Caki2 (cell line): ENCODE results near the gene TSC2. TPM values are rescaled to one million over a fixed set of nuclear protein-coding genes. Genes with fewer than 3 reads are reported as not detected.
"Not testable (repeated sequence)": the region's sequence is repeated elsewhere in the genome, so short reads cannot be mapped to it uniquely, and the experiment has no call there.

Source experiments
- DNase-seq: peaks from one replicate; pipeline ENCODE4 v3.0.0-alpha.2; 2015; ENCODE audit warnings: low read depth
- in situ Hi-C: cut with HindIII; loops from 2 replicates; pipeline ENCODE4 v1.10.0; 2016; ENCODE audit warnings: low sequenced_read_pairs, low pct_unique_long_range_greater_than_20kb, mixed read lengths
- total RNA-seq: library from RNA; depleted of rRNA; stranded (reverse); fragments of >200 nt; shearing (Covaris generic); gene quantifications from 2 replicates; pipeline ENCODE4 v1.2.3, GENCODE V29; 2014; ENCODE audit warnings: low replicate concordance

TSC2 gene
- total RNA-seq, 1 experiment from 2014 or later = 31.5 TPM

DNA sequence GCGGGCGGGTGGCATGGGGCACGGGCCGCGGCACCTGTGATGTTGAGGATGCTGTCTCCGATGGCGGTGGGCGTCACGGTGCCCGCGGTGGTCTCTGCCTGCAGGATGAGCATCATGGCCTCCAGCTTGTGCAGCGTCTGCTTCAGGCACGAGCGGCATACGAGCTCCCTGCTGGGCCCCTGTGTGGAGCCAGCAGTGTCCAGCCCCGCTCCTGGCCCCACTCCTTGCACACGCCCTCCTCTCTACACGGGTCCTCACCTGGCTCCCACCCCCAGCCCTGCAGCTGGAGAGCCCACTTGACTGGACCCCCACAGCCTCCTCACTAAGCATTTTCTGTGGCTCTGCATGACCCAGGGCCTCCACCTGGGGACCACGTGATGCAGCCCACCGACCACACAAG, 56.7 kb downstream of the TSC2 start:
- in situ Hi-C loops, DNase-seq: not testable (repeated sequence)

DNA sequence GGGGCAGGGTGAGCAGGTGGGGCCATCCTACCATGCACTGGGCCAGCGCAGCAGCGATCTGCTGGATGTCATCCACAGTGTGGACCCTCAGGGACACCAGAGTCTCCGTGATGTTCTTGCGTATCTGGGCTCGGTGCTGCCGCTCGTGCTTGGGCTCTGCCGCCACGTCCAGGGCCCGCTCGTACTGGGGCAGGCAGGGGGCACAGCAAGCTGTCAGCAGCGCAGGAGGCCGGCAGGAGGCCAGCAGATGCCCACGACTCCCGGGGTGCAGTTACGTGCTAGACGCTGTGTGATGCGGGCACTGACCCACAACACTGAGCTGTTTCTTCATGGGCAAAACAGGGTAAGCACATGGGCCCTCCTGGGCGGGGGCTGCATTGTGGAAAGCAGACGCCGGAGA, 57.5 kb downstream of the TSC2 start:
- not testable (repeated sequence) for DNase-seq

DNA sequence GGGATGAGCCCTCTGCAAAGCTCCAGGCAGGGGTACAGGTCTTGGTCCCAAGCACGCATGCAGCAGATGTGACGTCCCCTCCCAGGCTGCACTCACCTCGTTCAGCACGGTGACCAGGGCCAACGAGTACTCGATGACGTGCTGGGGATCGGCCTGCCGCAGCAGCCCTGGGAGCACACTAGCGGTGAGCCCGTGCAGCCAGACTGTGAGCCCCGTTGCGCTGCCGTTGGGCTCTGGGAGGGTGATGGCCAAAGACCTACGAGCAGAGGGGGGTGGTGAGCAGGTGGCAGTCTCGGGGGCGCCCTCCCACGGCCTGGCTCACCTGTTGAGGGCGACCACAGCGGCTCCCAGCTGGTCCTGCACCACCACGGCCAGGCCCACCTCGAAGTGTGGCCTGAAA, 58.0 kb downstream of the TSC2 start:
- DNase-seq, in situ Hi-C loops: not testable (repeated sequence)

More for the DNA sequence above, 57.5 kb downstream of the TSC2 start:
- in situ Hi-C loops = not testable (repeated sequence)

DNA sequence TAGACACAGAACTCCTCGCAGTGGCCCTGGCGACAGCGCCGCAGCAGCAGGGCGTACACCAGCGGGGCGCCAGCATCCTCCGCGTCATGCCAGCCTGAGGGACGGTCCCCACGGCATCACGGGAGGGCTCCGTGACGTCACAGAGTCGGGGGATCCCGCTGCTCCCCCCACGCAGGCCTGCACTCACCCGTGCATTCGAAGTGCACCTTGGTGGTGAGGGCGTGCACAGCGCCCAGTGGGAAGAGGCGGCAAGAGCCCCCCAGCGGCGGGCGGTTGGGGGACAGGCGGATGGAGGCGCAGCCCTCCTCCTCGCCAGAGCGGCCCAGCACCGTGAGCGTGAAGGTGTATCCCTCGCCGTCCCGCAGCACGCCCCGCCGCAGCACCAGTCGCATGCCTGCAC, 58.4 kb downstream of the TSC2 start:
- in situ Hi-C loops = not testable (repeated sequence)

DNA sequence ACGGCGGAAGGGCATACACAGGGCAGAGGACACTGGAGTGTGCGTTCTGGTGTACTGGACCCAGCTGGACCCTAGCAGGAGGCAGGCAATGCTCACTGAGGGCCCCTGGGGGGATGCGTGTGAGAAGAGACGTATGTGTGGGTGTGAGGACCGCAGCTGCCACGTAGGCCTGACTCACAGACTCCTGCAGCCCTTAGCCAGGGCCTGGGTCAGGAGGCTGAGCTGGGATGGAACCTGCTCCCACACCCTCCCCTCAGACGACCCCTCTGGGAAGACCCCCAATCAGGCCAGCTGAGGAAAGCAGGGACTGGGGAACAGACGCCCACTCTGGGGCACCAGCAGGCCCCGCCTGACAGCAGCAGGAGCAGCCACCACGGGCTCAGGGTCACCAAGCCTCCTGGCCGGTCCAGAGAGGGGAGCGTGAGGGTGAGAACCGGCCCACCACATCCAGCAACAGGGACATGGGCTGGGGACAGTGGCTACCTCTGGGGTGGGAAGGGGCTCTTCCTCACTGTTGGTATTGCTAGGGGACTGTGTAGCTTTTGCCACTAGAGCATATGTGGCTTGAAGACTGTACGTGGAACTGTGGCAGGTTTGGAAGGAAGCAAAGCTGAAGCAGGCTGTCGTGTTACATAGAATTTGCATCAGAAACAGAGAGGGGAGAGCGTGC, 59.5 kb downstream of the TSC2 start:
- in situ Hi-C loops, DNase-seq: not testable (repeated sequence)

More for the DNA sequence above, 58.4 kb downstream of the TSC2 start:
- DNase-seq = not testable (repeated sequence)

DNA sequence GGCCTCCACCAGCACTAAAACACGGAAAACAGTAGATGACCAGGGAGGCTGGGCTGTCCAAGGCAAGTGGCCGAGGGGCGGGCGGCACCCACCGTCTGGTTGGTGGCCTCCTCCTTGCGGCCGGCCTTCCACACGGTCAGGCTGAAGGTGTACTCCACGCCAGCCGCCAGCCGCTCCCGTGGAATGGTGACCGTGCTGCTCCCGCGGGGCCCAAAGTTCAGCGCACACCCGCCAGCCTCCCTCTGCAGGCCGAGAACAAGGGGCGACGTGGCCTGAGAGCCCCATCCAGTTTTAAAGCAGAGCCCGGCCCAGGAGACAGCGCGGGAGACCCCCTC, 60.0 kb downstream of the TSC2 start:
- DNase-seq, in situ Hi-C loops: not testable (repeated sequence)

DNA sequence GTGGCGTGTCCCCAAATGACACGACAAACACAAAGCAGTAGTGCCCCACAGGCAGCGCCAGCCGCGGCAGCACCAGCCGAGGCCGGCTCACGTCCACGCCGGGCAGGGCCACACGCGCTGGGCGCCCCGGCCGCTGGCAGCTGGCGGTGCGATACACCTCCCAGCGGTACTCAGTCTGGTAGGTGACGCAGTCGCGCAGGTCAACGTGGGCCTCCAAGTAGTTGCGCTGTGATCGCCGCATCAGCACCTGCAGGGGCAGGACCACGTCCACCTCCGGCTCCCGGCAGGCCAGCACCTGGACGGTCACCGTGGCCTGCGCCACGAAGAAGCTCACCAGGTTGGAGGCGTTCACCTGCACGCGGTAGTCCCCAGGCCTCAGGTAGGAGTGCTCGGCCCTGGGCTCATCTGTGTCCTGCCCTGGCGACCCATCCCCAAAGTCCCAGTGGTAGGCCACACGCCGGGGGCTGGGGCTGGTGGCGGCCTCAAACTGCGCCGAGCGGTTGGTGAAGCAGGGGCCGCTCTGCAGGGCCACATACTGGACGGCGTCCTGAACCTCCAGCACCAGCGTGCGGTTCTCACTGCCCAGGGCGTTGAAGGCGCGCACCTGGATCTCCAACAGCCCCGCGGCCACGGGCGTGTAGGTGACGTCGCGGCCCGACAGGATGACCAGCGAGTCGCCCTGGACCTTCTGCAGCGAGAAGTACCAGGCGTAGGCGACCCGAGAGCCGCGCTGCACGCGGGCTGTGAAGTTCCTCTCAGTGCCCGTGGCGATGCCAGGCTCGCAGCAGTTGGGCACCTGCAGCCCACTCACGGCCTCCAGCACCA, 60.9 kb downstream of the TSC2 start:
- in situ Hi-C loops, DNase-seq: not testable (repeated sequence)

DNA sequence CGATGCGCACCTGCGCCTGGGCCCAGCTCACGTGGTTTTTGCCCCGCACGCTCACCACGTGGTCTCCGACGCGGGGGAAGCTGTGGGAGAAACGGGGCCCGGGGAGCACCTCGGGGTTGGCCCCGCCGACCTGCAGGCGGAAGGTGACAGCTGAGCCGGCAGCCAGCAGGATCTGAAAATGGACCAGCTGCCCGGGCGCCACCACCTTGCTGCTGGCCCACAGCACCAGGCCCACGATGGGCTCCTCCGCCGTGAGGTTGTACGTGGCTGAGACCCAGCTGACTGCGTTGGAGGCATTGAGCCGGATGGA, 61.4 kb downstream of the TSC2 start:
- in situ Hi-C loops, DNase-seq: not testable (repeated sequence)

DNA sequence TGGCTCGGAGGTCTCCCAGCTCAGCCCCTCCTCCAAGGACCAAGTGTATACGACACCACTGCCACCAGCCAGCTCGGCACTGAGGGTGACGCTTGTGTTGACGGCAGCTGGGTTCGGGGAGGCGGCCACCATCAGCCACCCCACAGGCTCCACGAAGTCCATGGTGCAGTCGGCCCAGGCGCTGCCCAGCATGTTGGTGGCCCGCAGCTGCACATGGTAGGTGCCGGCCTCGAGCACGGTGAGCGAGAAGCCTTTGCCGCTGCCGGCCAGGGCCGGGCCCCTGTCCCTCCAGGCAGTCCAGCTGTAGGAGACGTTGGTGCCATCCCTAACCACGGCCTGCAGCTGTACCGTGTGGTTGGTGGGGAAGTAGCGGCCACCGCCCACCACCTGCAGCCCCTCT, 62.1 kb downstream of the TSC2 start:
- DNase-seq, in situ Hi-C loops: not testable (repeated sequence)

DNA sequence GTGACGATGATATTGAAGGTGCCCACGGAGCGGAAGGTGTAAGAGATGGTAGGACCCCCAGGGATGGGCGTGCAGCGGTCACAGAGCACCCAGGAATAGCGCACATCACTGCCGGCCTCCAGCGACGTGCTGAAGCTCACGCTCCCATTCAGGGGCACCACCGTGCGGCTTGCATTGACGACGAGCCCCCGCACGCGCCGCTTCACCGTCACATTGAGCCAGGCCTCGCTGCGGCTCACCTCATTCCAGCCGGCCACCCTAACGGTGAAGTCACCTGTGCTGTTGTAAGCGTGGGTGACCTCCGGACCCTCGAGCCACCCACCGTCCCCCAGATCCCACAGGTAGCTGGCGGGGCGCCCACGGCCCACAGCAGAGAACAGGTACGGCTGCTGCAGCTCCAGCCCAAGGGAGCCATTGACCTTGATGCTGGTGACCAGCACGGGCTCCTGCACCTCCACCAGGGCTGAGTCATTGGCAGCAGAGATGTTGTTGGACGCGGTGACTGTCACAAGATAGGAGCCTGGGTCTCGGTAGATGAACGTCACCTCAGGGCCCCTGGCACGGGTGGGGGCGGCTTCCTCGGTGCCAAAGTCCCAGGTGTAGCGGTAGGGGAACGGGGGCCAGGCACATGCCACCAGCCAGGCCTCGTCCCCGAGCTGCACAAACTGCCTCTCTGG, 62.7 kb downstream of the TSC2 start:
- DNase-seq, in situ Hi-C loops: not testable (repeated sequence)

DNA sequence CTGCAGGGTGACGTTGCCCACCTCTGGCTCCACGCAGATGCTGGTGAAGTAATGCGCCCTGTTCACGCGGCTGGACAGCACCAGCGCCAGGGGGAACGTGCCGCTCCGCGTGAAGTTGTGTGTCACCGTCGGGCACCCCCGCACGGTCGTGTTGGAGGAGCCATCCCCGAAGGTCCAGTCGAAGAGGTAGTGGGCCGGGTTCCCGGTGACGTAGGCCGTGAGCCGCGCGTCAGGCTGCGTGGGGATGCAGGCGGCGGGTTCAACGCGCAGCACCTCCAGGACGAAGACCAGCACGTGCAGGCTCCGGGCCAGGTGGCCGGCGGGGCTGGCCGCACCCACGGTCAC, 63.2 kb downstream of the TSC2 start:
- in situ Hi-C loops = not testable (repeated sequence)

DNA sequence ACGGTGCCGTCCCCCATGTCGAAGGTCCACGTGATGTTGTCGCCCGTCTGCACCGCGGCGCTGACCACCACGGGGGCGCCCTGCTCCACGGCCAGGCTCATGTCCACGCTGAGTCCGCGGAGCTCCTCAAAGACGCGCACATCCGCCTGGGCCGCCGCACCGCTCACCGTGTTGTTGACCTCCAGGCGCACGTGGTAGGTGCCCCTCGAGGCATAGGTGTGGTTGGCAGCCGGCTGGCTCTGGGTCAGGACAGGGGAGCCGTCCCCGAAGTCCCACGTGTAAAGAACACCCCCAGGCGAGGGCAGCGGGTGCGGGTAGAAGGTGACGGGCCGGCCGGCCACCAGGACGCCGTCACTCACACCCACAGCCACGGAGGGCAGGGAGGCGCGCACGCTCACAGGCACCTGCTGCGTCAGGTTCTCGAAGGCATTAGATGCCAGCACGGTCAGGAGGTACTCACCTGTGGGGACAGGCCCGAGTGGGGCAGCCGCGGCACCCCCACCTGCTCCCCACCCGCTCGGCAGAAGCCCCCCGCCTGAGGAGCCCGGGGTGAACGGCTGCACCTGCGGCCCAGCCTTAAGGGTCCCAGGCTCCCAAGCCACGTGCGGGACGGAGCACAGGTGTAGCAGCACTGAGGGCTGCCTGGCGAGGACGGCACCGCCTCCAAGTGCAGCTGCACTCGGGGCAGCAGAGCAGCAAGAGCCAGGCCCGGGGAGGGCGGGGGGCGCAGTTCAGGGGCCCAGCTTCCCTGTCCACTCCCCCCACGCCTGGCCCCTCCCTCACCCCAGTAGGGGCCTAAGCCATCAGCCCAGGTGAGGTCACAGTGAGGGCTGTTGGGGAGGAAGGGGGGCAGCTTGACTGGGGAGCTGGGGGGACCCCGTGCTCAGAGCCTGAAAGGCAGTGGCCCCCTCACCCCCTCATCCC, 63.9 kb downstream of the TSC2 start:
- in situ Hi-C loops, DNase-seq: not testable (repeated sequence)

More for the DNA sequence above, 63.2 kb downstream of the TSC2 start:
- not testable (repeated sequence) for DNase-seq

DNA sequence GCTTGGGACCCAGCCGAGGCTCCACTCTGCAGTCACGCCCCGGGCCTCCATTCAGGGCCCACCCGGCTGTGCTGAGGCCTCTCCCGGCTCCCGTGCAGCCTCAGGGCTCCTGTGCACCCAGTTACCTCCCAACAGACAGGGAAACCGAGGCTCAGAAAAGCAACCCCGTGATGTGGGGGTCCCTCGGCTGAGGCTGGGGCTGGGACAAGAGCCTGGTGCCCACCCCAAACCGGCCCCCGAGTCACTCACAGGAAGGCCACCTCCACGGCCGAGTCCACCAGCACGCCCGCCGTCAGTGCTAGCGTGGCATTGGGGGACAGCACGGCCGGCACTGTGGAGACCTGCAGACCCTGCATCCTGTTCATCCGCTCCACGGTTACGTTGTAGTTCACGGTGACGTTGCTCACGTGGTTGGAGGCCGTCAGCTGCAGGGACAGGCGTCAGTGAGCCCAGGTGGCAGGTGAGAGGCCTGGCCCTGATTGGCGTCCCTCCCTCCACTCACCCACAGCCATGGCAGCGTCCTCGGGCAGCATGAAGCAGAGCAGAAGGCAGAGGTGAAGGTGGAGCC, 64.8 kb downstream of the TSC2 start:
- DNase-seq, in situ Hi-C loops: not testable (repeated sequence)

DNA sequence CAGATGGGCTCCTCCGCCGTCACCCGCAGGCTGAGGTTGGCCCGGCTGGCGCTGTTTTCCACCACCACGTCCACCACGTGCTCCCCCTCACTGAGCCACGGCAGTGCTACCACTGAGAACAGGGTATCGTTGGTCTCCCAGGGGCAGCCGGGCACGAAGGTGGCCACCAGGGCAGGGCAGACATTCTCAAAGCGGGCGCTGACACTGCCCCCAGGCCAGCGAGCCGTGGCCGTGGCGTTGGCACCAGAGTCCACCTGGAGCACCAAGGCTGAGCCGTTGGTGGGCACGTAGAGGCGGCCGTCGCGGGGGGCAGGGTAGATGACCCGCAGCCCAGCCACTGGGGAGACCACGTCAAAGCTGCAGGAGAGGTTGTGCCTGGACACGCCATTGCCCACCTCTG, 66.4 kb downstream of the TSC2 start:
- in situ Hi-C loops, DNase-seq: not testable (repeated sequence)

DNA sequence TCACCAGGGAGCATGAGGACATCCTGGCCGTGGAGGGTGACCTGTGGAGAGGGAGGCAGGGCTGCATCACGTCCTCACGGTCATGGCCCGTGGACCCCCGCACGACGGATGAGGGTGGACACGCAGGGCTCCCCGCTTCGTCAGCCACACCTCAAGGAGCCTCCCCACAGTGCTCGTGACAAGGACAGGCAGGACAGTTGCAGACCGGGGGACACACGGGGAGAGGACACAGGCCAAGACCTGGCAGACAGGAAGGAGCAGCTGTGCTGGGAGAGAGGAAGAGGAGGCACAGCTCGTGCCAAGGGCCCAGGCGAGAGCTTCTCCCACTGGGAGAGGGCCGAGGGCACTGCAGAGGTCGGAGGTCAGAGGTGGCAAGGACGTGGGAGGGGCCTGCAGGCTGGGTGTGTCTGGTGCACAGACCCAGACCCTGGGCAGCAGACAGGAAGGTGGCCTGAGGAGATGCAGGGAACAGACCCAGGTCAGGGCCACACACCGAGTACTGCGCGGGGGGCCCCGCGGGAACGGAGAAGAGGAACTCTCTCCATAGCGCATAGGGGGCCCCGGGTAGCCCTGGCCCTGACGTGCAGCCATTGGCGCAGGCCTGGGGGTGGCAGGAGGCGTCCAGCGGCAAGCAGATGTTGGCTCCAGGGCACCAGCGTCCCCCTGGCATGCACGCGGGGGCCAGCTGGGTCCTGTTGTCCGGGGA, 67.3 kb downstream of the TSC2 start:
- DNase-seq, in situ Hi-C loops: not testable (repeated sequence)

DNA sequence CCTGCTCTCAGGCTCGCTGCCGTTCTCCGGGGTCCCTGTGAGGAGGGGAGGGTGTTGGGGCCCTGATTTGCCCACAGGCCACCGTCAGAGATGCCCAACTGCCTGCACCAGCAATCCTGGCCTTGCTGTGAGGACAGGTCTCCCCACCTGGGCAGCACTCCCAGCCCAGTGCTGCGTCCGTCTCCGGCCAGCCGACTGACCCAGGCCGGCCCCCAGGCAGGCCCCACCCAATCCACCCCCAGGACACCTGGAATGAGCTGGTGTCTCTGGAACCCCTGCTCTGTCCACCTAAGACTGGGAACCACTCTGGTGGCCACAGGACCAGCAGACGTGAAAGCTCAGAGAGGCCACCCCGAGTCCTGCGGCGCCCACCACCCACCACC, 67.8 kb downstream of the TSC2 start:
- in situ Hi-C loops = no loop called here
- no peak for DNase-seq

DNA sequence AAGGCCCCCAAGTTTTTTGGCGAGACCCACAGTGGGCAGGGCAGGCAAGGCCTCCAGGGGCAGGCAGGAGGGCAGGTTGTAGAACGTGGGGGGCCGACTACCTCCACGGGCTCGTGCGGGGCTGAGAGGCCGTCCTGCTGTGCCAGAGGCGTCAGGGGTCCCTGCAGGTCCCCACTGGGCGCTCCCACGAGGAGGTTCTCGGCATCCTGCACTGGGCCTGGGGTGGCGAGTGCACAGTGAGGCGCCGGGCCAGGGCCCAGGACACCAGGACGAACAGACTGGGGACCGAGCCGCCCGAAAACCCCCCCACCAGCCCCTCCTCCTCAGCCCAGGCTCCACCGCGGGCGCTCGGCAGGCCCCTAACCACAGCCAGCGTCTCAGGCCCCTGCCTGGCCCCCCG, 68.6 kb downstream of the TSC2 start:
- DNase-seq, in situ Hi-C loops: not testable (repeated sequence)
